Activated CD4-positive, CD25-positive, alpha-beta regulatory T cell (primary cell): ENCODE measurements around the gene CTIF.

ENCODE experiments used
- DNase-seq, 4 experiments: peaks; one replicate each; lab custom pipeline; 2025; lab: John Stamatoyannopoulos, UW

The CTIF gene

GRCh38 chr18:48621815-48622555 is 83.2 kb downstream of the CTIF start:
- no peak for DNase-seq

- DNase-seq, result no peak
Observed at GRCh38 chr18:48622911-48623431, 84.1 kb downstream of the CTIF start.

- DNase-seq, result no peak
Observed at GRCh38 chr18:48623468-48624235, 84.8 kb downstream of the CTIF start.

GRCh38 chr18:48624856-48625255 is 86.0 kb downstream of the CTIF start:
- DNase-seq, result no peak

GRCh38 chr18:48627216-48627615 is 88.4 kb downstream of the CTIF start:
- DNase-seq, result no peak

- DNase-seq, result no peak
Observed at GRCh38 chr18:48629730-48630324, 91.0 kb downstream of the CTIF start.

GRCh38 chr18:48631851-48632250 is 93.0 kb downstream of the CTIF start:
- no peak for DNase-seq

GRCh38 chr18:48632676-48633257 is 93.9 kb downstream of the CTIF start:
- DNase-seq, result no peak

GRCh38 chr18:48634491-48634890 is 95.7 kb downstream of the CTIF start:
- no peak for DNase-seq

GRCh38 chr18:48634975-48635374 is 96.1 kb downstream of the CTIF start:
- no peak for DNase-seq

GRCh38 chr18:48635806-48636205 is 97.0 kb downstream of the CTIF start:
- DNase-seq, result no peak

- DNase-seq, result no peak
Observed at GRCh38 chr18:48636436-48636835, 97.6 kb downstream of the CTIF start.

GRCh38 chr18:48637081-48637990 is 98.5 kb downstream of the CTIF start:
- DNase-seq, result no peak

- DNase-seq, result no peak
Observed at GRCh38 chr18:48638451-48638850, 99.6 kb downstream of the CTIF start.

- DNase-seq, result no peak
Observed at GRCh38 chr18:48638896-48639771, 100.3 kb downstream of the CTIF start.

GRCh38 chr18:48639772-48640432 is 101.1 kb downstream of the CTIF start:
- DNase-seq, result no peak

- DNase-seq, result no peak
Observed at GRCh38 chr18:48640566-48641270, 101.9 kb downstream of the CTIF start.

- no peak for DNase-seq
Observed at GRCh38 chr18:48641981-48642380, 103.2 kb downstream of the CTIF start.

GRCh38 chr18:48642503-48642902 is 103.7 kb downstream of the CTIF start:
- DNase-seq, result no peak
